CD4-positive, alpha-beta T cell treated with Interleukin-12 subunit alpha and Interleukin-12 subunit beta, for 1 hour (primary cell): Measurements from ENCODE around the gene RPL39.
A peak's percentile ranks its signal among the peaks of the same experiment; 100 is the strongest.
"Not testable (repeated sequence)": the region's sequence is repeated elsewhere in the genome, so short reads cannot be mapped to it uniquely, and the experiment has no call there.

Experiments used
- DNase-seq: peaks from one replicate; pipeline ENCODE4 v3.0.0-alpha.2; 2020

The RPL39 gene

DNA sequence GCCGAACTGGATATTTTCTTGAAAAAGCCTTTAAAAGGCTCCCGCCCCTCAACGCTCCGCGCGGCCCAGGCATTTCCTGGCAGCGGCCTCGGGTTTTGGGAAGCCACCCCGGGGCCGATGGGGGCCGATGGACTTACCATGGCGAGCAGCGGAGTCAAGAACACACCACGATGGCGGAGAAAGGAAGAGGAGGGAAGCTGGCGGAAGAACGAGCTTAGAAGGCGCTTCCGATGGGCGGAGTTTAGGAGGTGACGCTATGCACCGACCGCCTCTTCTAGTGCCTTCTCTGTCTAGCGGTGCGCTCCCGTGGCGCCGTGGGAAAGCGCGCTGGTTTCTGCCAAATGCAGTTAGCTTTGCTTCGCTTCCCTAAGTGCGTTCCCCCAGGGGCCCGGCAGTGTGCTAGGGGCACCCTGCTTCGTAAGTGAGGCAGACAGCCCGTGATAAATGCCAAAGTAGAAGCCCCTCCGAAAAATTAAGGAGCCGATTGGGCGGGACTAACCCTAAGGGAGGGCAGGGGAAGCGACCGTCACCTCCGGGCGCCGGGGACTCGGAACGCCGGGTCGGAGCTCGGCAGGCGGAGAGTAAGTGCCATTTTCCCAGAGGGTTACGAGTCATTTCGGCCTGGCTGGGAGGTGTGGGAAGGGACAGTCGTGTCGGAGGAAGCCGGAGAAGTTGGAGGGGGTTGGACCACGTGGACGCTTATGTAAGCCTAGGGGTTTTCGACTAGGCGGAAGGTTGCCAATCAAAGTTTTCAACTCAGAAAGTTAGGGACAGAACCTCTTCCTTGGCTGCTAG is at the start of gene RPL39:
TSS of gene RPL39 (minus strand) at position 194 of the 795 bp plus-strand sequence. CDS start at position 140, 54 bp downstream.
- DNase-seq = peak; percentile 87

DNA sequence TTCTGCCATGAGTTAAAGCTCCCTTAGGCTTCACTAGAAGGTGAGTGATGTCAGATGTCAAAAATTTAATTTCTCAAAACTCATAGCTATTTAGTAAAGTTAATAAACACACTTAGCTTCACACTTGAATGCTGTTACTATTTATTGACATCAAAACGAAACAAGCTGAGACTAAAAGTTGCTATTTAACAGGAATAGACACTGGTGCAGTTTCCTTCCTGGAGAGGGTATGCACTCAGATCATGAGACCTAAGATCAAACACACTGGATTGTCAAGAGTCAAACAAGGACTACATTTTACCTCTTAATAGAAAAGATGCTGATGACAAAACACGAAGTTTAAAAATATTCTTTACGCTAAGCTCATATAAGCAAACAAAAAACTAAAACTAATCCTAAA is 42.5 kb upstream of the RPL39 start:
- no peak for DNase-seq

DNA sequence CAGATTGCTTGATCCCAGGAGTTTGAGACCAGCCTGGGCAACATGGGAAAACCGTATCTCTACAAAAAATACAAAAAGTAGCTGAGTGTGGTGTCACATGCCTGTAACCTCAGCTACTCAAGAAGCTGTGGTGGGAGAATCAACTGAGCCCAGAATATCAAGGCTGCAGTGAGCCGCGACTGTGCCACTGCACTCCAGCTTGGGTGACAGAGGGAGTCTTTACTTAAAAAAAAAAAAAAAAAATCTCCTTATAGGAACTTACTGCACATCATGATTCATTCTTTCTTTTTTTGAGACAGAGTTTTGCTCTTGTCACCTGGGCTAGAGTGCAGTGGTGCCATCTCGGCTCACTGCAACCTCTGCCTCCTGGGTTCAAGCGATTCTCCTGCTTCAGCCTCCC is 37.0 kb upstream of the RPL39 start:
- DNase-seq = no peak

DNA sequence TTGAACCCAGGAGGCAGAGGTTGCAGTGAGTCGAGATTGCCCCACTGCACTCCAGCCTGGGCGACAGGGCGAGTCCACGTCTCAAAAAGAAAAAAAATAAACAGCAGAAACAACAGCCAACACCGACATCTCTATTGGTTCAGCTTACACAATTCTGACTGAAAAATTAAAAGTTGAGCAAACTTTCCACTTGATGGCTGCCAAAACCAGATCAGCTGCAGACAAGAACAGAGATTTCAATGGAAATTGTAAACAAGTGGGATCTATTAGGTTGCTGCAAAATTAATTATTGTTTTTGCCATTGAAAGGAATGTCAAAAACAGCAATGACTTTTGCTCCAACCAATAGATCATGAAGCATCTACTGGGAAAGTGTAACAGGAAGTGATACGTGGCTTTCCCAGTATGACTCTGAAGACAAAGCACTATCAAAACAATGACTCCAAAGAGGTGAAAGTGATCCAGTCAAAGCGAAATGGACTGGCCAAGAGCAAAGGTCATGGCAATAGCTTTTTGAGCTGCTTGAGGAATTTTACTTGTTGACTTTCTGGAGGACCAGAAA is 35.0 kb upstream of the RPL39 start:
- DNase-seq = no peak

DNA sequence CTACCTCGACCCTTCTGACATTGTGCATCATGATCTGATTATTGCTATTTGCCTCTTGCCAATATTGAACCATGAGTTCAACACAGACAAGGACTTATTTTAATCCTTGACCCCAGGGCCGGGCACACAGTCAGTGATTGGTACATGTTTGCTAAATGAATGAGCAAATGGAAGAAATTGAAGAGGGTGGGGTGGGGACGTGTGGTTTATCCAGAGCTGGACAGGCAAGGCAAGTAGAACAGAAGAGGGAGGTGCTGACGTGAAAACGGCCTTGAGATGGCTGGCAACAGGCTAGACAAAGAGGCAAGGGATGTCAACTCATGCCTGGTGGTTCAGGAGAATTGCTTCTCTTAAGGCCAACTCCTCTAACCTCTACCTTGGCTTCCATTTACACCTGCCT is 32.8 kb upstream of the RPL39 start:
- not testable (repeated sequence) for DNase-seq

DNA sequence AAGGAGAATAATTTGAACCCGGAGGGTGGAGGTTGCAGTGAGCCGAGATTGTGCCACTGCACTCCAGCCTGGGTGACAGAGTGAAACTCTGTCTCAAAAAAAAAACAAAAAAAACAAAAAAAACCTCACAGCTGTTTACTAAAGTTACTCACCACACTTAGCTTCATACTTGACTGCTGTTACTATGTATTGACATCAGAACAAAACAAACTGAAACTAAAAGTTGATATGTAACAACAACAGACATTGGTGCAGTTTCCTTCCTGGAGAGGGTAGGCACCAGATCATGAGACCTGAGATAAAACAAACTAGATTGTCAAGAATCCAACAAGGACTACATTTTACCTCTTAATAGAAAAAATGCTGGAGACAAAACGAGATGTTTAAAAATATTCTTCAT is 30.3 kb upstream of the RPL39 start:
- peak; percentile 73 for DNase-seq

DNA sequence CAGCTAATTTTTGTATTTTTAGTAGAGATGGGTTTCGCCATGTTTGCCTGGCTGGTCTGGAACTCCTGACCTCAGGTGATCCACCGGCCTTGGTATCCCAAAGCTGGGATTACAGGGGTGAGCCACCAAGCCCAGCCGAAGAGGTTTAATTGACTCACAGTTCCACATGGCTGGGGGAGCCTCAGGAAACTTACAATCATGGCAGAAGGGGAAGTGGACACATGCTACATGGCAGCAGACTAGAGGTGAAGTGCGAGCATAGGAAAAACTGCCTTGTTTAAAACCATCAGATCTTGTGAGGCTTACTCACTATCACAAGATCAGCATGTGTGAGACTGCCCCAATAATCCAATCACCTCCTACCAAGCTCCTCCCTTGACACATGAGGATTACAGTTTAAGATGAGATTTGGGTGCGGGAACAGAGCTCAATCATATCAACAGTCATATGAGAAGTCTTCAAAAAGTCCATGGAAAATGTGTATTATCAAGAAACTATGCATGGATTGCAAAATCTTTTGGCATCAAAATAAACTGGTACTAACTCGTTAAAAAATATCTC is 25.8 kb upstream of the RPL39 start:
- no peak for DNase-seq

DNA sequence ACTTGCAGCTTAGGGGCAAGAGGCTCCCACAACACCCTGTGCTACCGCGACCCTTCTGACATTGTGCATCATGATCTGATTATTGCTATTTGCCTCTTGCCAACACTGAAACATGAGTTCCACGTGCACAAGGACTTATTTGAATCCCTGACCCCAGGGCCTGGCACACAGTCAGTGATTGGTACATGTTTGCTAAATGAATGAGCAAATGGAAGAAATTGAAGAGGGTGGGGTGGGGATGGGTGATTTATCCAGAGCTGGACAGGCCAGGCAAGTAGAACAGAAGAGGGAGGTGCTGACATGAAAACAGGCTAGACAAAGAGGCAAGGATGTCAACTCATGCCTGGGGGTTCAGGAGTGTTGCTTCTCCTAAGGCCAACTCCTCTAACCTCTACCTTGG is 24.9 kb upstream of the RPL39 start:
- DNase-seq = no peak

DNA sequence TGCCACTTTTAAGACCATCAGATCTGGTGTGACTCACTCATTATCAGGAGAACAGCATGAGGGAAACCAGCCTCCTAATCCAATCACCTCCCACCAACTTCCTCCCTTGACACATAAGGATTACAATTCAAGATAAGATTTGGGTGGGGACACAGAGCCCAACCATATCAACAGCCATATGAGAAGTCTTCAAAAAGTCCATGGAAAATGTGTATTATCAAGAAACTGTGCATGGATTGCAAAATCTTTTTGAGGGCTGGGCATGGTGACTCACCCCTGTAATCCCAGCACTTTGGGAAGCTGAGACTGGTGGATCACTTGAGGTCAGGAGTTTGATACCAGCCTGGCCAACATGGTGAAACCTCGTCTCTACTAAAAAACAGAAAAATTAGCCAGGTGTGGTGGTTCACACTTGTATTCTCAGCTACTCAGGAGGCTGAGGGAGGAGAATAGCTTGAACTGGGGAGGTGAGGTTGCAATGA is 17.8 kb upstream of the RPL39 start:
- no peak for DNase-seq

DNA sequence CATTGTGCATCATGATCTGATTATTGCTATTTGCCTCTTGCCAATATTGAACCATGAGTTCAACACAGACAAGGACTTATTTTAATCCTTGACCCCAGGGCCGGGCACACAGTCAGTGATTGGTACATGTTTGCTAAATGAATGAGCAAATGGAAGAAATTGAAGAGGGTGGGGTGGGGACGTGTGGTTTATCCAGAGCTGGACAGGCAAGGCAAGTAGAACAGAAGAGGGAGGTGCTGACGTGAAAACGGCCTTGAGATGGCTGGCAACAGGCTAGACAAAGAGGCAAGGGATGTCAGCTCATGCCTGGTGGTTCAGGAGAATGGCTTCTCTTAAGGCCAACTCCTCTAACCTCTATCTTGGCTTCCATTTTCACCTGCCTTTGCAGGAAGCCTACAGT is 17.0 kb upstream of the RPL39 start:
- not testable (repeated sequence) for DNase-seq

DNA sequence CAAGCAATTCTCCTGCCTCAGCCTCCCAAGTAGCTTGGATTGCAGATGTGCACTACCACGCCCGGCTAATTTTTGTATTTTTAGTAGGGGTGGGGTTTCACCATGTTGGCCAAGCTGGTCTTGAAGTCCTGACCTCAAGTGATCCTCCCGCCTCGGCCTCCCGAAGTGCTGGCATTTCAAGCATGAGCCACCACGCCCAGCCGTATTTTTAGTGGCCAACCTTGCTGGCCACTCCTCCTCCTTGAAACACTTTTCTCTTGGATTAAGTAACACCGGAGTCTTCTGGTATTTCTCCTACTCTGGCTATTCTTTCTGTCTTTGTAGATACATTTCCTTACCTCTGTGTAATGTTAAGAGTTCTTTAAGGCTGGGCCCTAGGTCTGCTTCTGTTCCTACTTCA is 11.1 kb upstream of the RPL39 start:
- no peak for DNase-seq

DNA sequence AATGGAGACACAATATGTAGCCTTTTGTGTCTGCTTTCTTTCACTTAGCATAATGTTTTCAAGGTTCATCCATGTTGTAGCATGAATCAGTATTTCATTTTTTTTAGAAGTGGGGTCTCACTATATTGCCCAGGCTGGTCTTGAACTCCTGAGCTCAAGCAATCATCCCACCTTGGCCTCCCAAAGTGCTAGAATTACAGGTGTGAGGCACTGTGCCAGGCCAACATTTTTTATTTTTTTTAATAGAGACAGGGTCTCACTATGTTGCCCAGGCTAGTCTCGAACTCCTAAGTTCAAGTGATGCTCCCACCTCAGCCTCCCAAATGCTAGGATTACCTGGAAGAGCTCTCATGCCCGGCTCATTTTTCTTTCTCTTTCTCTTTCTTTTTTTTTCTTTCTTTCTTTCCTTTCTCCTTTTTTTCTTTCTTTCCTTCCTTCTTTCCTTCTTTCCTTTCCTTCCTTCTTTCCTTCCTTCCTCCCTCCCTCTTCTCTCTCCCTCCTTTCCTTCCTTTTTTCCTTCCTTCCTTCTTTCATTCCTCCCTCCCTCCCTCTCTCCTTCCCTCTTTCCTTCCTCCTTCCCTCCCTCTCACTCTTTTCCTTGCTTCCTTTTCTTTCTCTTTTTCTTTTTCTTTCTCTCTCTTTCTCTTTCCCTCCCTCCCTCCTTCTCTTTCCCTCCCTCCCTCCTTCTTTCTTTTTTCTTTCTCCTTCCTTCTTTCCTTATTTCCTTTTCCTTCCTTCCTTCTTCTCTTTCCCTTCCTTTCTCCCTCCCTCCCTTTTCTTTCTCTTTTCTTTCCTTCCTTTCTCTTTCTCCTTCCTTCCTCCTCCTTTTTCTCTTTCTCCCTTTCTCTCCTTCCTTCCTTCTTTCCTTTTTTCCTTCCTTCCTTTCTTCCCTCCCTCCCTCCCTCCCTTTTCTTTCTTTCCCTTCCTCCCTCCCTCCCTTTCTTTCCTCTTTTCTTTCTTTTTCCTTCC is 10.1 kb upstream of the RPL39 start:
- no peak for DNase-seq

DNA sequence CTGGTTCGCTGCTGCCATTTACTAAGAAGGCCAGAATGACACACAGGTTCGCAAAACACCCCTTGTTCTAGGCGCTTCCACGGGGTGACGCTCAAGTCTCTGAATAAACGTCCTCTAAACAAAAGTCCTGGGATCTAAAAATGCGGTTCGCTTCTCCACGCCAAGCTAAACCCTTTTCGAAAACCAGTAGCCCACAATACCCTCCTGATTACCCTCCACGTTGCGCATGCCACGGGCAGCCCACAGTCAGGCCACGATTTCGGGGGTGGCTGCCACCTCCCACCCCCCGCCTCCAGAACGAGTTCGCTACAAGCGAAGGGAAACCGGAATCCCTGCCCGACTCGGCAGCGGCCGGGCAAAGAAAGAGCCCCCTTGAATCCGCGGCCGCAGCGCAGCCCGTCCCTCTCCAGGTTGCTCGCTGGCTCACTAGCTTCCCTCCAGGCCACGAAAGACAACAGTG is 423 bp downstream of the RPL39 start:
- peak; percentile 54 for DNase-seq

DNA sequence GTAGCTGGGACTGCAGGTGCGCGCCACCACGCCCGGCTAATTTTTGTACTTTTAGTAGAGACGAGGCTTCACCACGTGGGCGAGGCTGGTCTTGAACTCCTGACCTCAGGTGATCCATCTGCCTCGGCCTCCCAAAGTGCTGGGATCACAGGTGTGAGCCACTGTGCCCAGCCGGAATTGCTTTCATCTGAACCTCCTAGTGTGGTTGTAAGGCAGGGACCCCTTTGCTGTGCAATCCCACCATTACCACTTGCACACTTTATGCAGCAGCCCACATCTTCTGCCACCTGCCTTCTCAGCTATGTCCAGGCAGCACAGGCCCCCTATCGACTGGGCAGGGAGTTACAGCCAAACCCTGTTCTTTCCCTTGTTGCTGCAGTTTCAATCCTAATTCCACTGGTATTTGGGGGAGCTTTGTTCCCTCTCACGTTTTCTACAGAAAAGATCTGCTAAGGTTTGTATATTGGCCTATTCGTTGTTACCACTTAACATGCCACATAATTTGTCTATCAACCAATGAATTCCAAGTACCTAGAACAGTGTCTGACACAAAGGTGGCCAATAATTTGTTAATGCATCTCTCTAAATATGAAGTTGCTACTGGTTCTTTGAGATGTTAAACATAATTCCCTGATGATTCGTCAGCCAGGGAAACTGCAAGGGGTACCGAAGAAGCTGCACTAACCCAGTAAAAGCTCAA is 6.5 kb downstream of the RPL39 start:
- peak; percentile 60 for DNase-seq

DNA sequence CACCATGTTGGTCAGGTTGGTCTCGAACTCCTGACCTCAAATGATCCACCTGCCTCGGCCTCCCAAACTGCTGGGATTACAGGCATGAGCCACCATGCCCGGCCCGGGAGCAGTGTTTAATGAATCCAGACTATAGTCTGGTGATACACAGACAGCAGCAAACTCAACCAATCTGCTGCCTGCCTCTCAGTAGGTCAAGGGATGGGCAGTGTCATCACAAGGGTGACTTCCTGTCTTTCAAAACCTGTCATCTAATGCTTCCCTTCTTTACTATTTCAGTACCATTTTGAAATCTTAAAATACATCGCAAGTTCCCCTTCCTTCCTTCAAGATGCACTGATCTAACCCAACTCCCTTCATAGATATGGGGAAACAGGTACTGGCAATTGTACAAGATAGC is 8.4 kb downstream of the RPL39 start:
- DNase-seq = no peak

DNA sequence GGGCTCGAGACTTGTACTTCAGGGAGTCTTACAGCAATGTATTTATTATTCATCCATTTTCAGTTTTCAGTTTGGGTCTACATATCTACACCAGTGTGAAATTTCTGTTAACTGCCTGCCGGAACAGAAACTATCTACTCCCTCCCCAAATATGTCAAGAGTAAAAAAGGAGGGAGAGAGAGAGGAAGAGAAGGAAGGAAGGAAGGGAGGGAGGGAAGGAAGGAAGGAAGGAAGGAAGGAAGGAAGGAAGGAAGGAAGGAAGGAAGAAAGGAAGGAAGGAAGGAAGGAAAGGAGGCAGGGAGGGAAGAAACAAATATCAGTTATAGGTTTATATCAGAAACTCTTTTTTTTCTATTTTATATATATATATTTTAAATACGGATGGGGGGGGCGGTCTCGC is 12.6 kb downstream of the RPL39 start:
- DNase-seq = no peak

DNA sequence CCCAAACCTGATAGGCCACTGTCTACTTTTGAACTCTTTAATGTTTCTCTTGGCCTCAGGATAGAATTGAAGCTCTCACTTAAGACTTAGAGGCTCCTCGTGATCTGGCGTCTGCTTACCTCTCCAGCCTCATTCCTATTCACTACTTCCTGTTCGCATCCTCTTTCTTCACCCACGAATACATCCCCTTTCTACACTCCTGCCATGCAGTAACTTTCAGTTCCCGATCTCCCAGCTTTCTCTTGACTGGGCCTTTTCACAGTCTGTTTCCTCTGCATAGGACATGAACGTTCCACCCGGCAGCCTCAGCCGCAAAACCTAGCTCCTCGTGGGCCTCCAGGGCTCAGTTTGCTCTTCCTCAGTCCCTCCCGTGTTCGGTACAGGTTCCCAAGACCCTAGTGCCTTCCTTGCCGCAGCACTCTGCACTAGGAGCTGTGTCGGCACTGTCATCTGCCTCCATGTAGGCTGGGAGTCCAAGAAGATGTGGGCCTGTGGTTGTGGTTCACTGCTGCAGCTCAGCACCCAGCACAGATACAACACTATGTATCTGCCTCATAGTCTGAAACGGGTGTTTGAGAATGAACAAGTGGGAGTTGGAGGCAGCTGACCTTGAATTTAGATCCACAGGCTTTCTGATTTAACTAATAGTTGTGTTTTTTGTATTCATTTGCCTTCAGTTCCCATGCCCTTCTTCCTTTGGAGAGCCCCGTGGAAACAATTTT is 15.8 kb downstream of the RPL39 start:
- DNase-seq = no peak

DNA sequence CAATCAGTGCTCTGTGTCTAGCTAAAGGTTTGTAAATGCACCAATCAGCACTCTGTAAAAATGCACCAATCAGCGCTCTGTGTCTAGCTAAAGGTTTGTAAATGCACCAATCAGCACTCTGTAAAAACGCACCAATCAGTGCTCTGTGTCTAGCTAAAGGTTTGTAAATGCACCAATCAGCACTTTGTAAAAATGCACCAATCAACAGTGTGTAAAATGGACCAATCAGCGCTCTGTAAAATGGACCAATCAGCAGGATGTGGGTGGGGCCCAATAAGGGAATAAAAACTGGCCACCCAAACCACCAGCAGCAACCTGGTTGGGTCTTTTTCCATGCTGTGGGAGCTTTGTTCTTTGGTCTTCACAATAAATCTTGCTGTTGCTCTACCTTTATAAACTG is 22.0 kb downstream of the RPL39 start:
- not testable (repeated sequence) for DNase-seq

DNA sequence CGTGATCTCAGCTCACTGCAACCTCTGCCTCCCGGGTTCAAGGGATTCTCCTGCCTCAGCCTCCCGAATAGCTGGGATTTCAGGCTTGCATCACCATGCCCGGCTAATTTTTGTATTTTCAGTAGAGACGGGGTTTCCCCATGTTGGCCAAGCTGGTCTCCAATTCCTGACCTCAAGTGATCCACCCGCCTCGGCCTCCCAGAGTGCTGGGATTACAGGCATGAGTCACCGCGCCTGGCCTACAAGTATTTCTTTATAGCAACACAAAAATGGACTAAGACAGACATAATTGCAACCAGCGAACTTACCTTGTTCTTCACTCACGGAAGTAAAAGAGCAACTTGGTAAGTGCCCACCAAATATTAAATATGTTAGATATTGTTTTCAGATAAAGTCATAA is 23.0 kb downstream of the RPL39 start:
- not testable (repeated sequence) for DNase-seq

DNA sequence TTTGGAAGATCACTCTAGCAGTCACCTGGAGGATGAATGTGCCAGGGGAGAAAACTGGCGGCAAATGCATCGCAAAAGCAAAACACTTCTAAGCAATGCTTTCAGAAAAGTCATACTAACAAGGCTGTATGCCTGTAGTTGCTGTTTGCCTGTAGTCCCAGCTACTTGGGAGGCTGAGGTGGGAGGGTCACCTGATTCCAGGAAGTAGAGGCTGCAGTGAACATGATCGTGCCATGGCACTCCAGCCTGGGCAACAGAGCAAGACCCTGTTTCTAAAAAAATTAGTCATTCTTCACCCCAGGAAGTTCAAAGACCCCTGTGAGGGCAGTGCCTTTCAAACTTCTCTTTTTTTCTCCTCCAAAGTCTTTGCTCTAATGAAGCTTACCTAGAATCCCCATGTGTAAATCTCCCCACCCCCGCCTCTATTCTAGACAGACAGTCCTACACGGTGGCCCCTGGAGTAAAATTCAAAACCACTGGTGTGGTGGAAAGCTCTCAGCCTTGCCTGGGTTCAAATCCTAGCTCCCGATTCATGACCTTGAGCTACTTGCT is 27.5 kb downstream of the RPL39 start:
- DNase-seq = no peak

DNA sequence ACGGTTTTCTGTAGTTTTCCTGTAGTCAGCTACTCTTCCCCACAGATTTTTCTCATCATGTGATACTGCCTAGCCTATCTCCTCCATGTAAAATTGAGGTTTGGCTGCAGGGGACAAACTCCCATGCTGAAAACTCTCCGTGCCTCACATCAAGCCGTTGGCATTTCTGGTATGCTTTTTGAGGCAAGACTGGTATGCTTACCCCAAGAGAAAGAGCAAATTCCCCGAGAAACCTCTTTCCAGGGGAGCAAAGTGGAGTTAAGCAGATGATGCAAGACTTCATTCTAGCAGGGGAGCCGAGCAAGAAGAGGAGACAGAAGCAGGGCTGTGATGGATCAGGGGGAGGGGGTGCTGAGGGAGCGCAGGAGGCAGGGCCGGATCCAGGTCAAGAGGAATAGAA is 28.2 kb downstream of the RPL39 start:
- DNase-seq = no peak
